Measurements from ENCODE around the gene TMCO4.
A peak's percentile ranks its signal among the peaks of the same experiment; 100 is the strongest.

The TMCO4 gene

GRCh38 chr1:19786988-19787423 lies 12.7 kb downstream of the TMCO4 start:
- no peak for TF ChIP-seq JUND (IDR thresholded peaks at IDR 0.05; ENCODE audit: low read depth)
- peak; percentile 54 to 95 for DNase-seq (ENCODE audit: low read depth in 1 of 2, low spot score in 1 of 2)
- in situ Hi-C loops (cut with HindIII; ENCODE audit: low pct_unique_long_range_greater_than_20kb, low sequenced_read_pairs) = no loop called here

GRCh38 chr1:19785660-19786059 lies 14.1 kb downstream of the TMCO4 start:
- in situ Hi-C loops (cut with HindIII; ENCODE audit: low pct_unique_long_range_greater_than_20kb, low sequenced_read_pairs) = no loop called here
- no peak for DNase-seq (ENCODE audit: low read depth in 1 of 2, low spot score in 1 of 2)
- no peak for TF ChIP-seq JUND (IDR thresholded peaks at IDR 0.05; ENCODE audit: low read depth)

- DNase-seq (ENCODE audit: low read depth in 1 of 2, low spot score in 1 of 2) = no peak
- in situ Hi-C loops (cut with HindIII; ENCODE audit: low pct_unique_long_range_greater_than_20kb, low sequenced_read_pairs) = no loop called here
- no peak for TF ChIP-seq JUND (IDR thresholded peaks at IDR 0.05; ENCODE audit: low read depth)
Measured at GRCh38 chr1:19780267-19780877, 19.3 kb downstream of the TMCO4 start.

GRCh38 chr1:19776933-19777332 lies 22.8 kb downstream of the TMCO4 start:
- DNase-seq (ENCODE audit: low read depth in 1 of 2, low spot score in 1 of 2) = no peak
- TF ChIP-seq JUND (IDR thresholded peaks at IDR 0.05; ENCODE audit: low read depth) = no peak
- in situ Hi-C loops (cut with HindIII; ENCODE audit: low pct_unique_long_range_greater_than_20kb, low sequenced_read_pairs) = no loop called here

- TF ChIP-seq JUND (IDR thresholded peaks at IDR 0.05; ENCODE audit: low read depth) = no peak
- in situ Hi-C loops (cut with HindIII; ENCODE audit: low pct_unique_long_range_greater_than_20kb, low sequenced_read_pairs) = no loop called here
- peak in 1 of 2 experiments; percentile 23 for DNase-seq (ENCODE audit: low read depth in 1 of 2, low spot score in 1 of 2)
Measured at GRCh38 chr1:19776287-19776686, 23.4 kb downstream of the TMCO4 start.

GRCh38 chr1:19775831-19776230 lies 23.9 kb downstream of the TMCO4 start:
- TF ChIP-seq JUND (IDR thresholded peaks at IDR 0.05; ENCODE audit: low read depth) = no peak
- no peak for DNase-seq (ENCODE audit: low read depth in 1 of 2, low spot score in 1 of 2)
- in situ Hi-C loops (cut with HindIII; ENCODE audit: low pct_unique_long_range_greater_than_20kb, low sequenced_read_pairs) = no loop called here

GRCh38 chr1:19775317-19775716 lies 24.4 kb downstream of the TMCO4 start:
- DNase-seq (ENCODE audit: low read depth in 1 of 2, low spot score in 1 of 2) = no peak
- in situ Hi-C loops (cut with HindIII; ENCODE audit: low pct_unique_long_range_greater_than_20kb, low sequenced_read_pairs) = no loop called here
- no peak for TF ChIP-seq JUND (IDR thresholded peaks at IDR 0.05; ENCODE audit: low read depth)

GRCh38 chr1:19774180-19774785 lies 25.4 kb downstream of the TMCO4 start:
- no peak for DNase-seq (ENCODE audit: low read depth in 1 of 2, low spot score in 1 of 2)
- in situ Hi-C loops (cut with HindIII; ENCODE audit: low pct_unique_long_range_greater_than_20kb, low sequenced_read_pairs) = no loop called here
- no peak for TF ChIP-seq JUND (IDR thresholded peaks at IDR 0.05; ENCODE audit: low read depth)

GRCh38 chr1:19773485-19773884 lies 26.2 kb downstream of the TMCO4 start:
- in situ Hi-C loops (cut with HindIII; ENCODE audit: low pct_unique_long_range_greater_than_20kb, low sequenced_read_pairs) = no loop called here
- DNase-seq (ENCODE audit: low read depth in 1 of 2, low spot score in 1 of 2) = no peak
- TF ChIP-seq JUND (IDR thresholded peaks at IDR 0.05; ENCODE audit: low read depth) = no peak

GRCh38 chr1:19772053-19772452 lies 27.7 kb downstream of the TMCO4 start:
- no peak for DNase-seq (ENCODE audit: low read depth in 1 of 2, low spot score in 1 of 2)
- in situ Hi-C loops (cut with HindIII; ENCODE audit: low pct_unique_long_range_greater_than_20kb, low sequenced_read_pairs) = no loop called here
- TF ChIP-seq JUND (IDR thresholded peaks at IDR 0.05; ENCODE audit: low read depth) = no peak

GRCh38 chr1:19771350-19771749 lies 28.4 kb downstream of the TMCO4 start:
- in situ Hi-C loops (cut with HindIII; ENCODE audit: low pct_unique_long_range_greater_than_20kb, low sequenced_read_pairs) = no loop called here
- no peak for DNase-seq (ENCODE audit: low read depth in 1 of 2, low spot score in 1 of 2)
- no peak for TF ChIP-seq JUND (IDR thresholded peaks at IDR 0.05; ENCODE audit: low read depth)

GRCh38 chr1:19770436-19771190 lies 29.1 kb downstream of the TMCO4 start:
- in situ Hi-C loops (cut with HindIII; ENCODE audit: low pct_unique_long_range_greater_than_20kb, low sequenced_read_pairs) = no loop called here
- DNase-seq (ENCODE audit: low read depth in 1 of 2, low spot score in 1 of 2) = peak in 1 of 2 experiments; percentile 28
- TF ChIP-seq JUND (IDR thresholded peaks at IDR 0.05; ENCODE audit: low read depth) = no peak
